GM12891 (cell line): ENCODE results near the gene SLC6A8. TPM values are rescaled to one million over a fixed set of nuclear protein-coding genes. Genes with fewer than 3 reads are reported as not detected.

Experiments
- DNase-seq: peaks from one replicate; pipeline ENCODE4 v3.0.0; 2011; ENCODE audit warnings: low spot score; ENCODE audit not compliant: insufficient read length
- FAIRE-seq: peaks from 2 replicates; lab custom pipeline; 2011; peaks lifted over from hg19 to GRCh38; lab: Jason Lieb, UNC
- PAX5 ChIP-seq: IDR thresholded peaks from 2 replicates; pipeline ENCODE4 v1.6.1; 2011; ENCODE audit warnings: low read length, moderate library complexity, mild to moderate bottlenecking; ENCODE audit not compliant: insufficient read depth, severe bottlenecking
- POLR2A ChIP-seq: IDR thresholded peaks from 2 replicates; pipeline ENCODE4 v1.6.1; 2011; ENCODE audit warnings: low read depth, low read length, control low read depth
- POLR2AphosphoS5 ChIP-seq: IDR thresholded peaks from 2 replicates; pipeline ENCODE4 v1.6.1; 2011; ENCODE audit warnings: low read depth, low read length, control low read depth
- POU2F2 ChIP-seq: IDR thresholded peaks from 2 replicates; pipeline ENCODE4 v1.6.1; 2011; ENCODE audit warnings: low read depth, mild to moderate bottlenecking, control low read depth, low read length, moderate library complexity
- SPI1 ChIP-seq: IDR thresholded peaks from 2 replicates; pipeline ENCODE4 v1.6.1; 2011; ENCODE audit warnings: low read depth, low read length, control low read depth
- TAF1 ChIP-seq: IDR thresholded peaks from 2 replicates; pipeline ENCODE4 v1.6.1; 2011; ENCODE audit warnings: low read depth, low read length, control low read depth
- polyA plus RNA-seq: library from polyadenylated mRNA; unstranded; fragments of >200 nt; gene quantifications from one replicate; pipeline ENCODE4 v1.2.1, GENCODE V29; 2012; ENCODE audit warnings: low read depth, missing spikeins, inconsistent platforms; ENCODE audit not compliant: missing spikeins

Gene SLC6A8
- polyA plus RNA-seq: 3.0 TPM

- DNase-seq (no peak), FAIRE-seq (no peak)
- TF ChIP-seq POLR2AphosphoS5 (no peak), PAX5 (no peak), TAF1 (no peak), SPI1 (no peak), POU2F2 (no peak), POLR2A (no peak)
These were observed at the start of gene SLC6A8 for GRCh38 chrX:153687121-153688039. Gene SLC6A8 (plus strand): TSS chrX:153687926. CDS start chrX:153688575, 649 bp downstream.

GRCh38 chrX:153638041-153638371 is 49.7 kb upstream of the SLC6A8 start:
- TF ChIP-seq POLR2AphosphoS5: no peak
- TF ChIP-seq POU2F2: no peak
- no peak for TF ChIP-seq SPI1
- TF ChIP-seq TAF1: no peak
- TF ChIP-seq PAX5: no peak
- no peak for FAIRE-seq
- DNase-seq: no peak

GRCh38 chrX:153638436-153639176 is 49.1 kb upstream of the SLC6A8 start:
- DNase-seq (no peak), FAIRE-seq (no peak)
- TF ChIP-seq POU2F2 (no peak), POLR2AphosphoS5 (no peak), PAX5 (no peak), SPI1 (no peak), POLR2A (no peak)

- DNase-seq: no peak
These were observed 48.3 kb upstream of the SLC6A8 start for GRCh38 chrX:153639177-153640044.

GRCh38 chrX:153640045-153640686 is 47.6 kb upstream of the SLC6A8 start:
- FAIRE-seq (no peak), DNase-seq (no peak)
- no peak for TF ChIP-seq POLR2A
- TF ChIP-seq TAF1: no peak
- TF ChIP-seq POU2F2: no peak
- TF ChIP-seq SPI1: no peak
- TF ChIP-seq PAX5: no peak
- no peak for TF ChIP-seq POLR2AphosphoS5

More at GRCh38 chrX:153639177-153640044, 48.3 kb upstream of the SLC6A8 start:
- FAIRE-seq: no peak
- no peak for TF ChIP-seq POLR2AphosphoS5
- TF ChIP-seq TAF1: no peak

- DNase-seq: no peak
- no peak for FAIRE-seq
- TF ChIP-seq PAX5 (no peak), POLR2AphosphoS5 (no peak), TAF1 (no peak), POLR2A (no peak), SPI1 (no peak), POU2F2 (no peak)
These were observed 46.8 kb upstream of the SLC6A8 start for GRCh38 chrX:153640736-153641575.

- DNase-seq (no peak), FAIRE-seq (no peak)
- TF ChIP-seq PAX5 (no peak), POLR2AphosphoS5 (no peak), POLR2A (no peak), TAF1 (no peak), POU2F2 (no peak), SPI1 (no peak)
These were observed 46.1 kb upstream of the SLC6A8 start for GRCh38 chrX:153641627-153642026.

- FAIRE-seq (no peak), DNase-seq (no peak)
These were observed 45.6 kb upstream of the SLC6A8 start for GRCh38 chrX:153642051-153642654.

More at GRCh38 chrX:153642051-153642654, 45.6 kb upstream of the SLC6A8 start:
- TF ChIP-seq POLR2AphosphoS5 (no peak), POLR2A (no peak), SPI1 (no peak), TAF1 (no peak), POU2F2 (no peak), PAX5 (no peak)
